Right atrium auricular region (tissue), 2 donors: ENCODE results near the gene C15orf62. TPM values are rescaled to one million over a fixed set of nuclear protein-coding genes. Genes with fewer than 3 reads are reported as not detected.

ENCODE experiments used
- DNase-seq: peaks from one replicate; pipeline ENCODE4 v3.0.0-alpha.2; 2019; ENCODE audit warnings: low spot score
- H3K27ac ChIP-seq, 2 donors: fragments of 200-600 bp; sonication (generic); 1 replicate in 1 of 2; 2 replicates in 1 of 2; pipeline ENCODE4 v1.5.1; 2016 to 2019
- H3K27me3 ChIP-seq, 2 donors: fragments of 200-600 bp; sonication (generic); one replicate each; pipeline versions ENCODE4 v1.5.1 to v1.6.0; 2017 to 2019
- H3K36me3 ChIP-seq: fragments of 200-600 bp; sonication (generic); one replicate; pipeline ENCODE4 v1.5.1; 2016
- H3K4me1 ChIP-seq, 2 donors: fragments of 200-600 bp; sonication (generic); one replicate each; pipeline versions ENCODE4 v1.5.1 to v1.6.0; 2017 to 2019
- H3K4me3 ChIP-seq, 2 donors: fragments of 200-600 bp; sonication (generic); 1 replicate in 1 of 2; 2 replicates in 1 of 2; pipeline ENCODE4 v1.5.1; 2017 to 2019; ENCODE audit warnings: mild to moderate bottlenecking in 1 of 2, moderate library complexity in 1 of 2
- H3K9me3 ChIP-seq, 2 donors: fragments of 200-600 bp; sonication (generic); one replicate each; pipeline ENCODE4 v1.5.1; 2019
- total RNA-seq, 2 donors: library from RNA; depleted of rRNA; stranded (reverse); fragments of >200 nt; gene quantifications; one replicate each; pipeline ENCODE4 v1.1.0, GENCODE V29; 2016
- TF ChIP-seq, protein P1 (sequence below), 2 donors: fragments of 200-600 bp; sonication (generic); IDR thresholded peaks; one replicate each; pipeline ENCODE4 v1.5.1; 2019; ENCODE audit warnings: antibody characterized with exemption in 2 of 2

C15orf62 gene
- total RNA-seq, 2 donors from 2014 or later: 0.83 TPM; not detected in 1

DNA sequence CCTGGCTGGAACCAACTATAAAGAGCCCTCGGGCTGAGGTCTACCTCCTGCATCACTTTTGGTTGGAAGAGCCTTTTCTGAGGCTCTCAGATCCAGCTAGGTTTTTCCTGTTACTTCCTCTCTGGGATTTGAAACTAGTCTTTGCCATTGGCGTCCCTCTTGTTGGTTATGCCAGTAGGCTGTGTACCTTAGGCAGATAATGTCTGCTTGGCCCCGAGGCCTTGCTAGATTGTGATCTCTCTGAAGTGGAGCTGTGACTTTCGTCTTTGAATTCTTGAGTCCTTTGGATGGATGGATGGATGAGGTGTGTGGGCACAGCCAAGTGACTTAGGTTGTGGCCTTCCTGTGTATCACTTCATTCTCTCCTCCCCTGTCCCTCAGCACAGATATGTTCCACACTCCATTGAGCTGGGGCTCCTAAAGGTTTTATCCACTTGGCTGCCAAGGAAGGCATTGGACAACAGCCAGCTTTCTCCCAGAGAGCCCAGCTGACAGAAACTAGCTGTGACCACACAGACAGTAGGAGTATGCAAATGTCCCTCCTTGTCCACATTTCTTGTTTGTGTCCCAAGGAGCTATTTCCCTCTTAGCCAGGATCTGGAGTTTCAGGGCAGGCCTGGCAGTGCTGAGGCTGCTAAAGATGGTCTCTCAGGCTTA lies 45.4 kb downstream of the C15orf62 start:
- Histone ChIP-seq H3K4me3 (no peak overlapping the region), H3K27me3 (no peaks in the 10 kb centered on the region), H3K4me1 (no peaks in the 10 kb centered on the region), H3K9me3 (no peaks in the 10 kb centered on the region), H3K36me3 (peaks cover 28% of the 10 kb centered on the region), H3K27ac (no peak overlapping the region)
- DNase-seq: no peak
- TF ChIP-seq, protein P1, sequence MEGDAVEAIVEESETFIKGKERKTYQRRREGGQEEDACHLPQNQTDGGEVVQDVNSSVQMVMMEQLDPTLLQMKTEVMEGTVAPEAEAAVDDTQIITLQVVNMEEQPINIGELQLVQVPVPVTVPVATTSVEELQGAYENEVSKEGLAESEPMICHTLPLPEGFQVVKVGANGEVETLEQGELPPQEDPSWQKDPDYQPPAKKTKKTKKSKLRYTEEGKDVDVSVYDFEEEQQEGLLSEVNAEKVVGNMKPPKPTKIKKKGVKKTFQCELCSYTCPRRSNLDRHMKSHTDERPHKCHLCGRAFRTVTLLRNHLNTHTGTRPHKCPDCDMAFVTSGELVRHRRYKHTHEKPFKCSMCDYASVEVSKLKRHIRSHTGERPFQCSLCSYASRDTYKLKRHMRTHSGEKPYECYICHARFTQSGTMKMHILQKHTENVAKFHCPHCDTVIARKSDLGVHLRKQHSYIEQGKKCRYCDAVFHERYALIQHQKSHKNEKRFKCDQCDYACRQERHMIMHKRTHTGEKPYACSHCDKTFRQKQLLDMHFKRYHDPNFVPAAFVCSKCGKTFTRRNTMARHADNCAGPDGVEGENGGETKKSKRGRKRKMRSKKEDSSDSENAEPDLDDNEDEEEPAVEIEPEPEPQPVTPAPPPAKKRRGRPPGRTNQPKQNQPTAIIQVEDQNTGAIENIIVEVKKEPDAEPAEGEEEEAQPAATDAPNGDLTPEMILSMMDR (IDR thresholded peaks at IDR 0.05): no peak

DNA sequence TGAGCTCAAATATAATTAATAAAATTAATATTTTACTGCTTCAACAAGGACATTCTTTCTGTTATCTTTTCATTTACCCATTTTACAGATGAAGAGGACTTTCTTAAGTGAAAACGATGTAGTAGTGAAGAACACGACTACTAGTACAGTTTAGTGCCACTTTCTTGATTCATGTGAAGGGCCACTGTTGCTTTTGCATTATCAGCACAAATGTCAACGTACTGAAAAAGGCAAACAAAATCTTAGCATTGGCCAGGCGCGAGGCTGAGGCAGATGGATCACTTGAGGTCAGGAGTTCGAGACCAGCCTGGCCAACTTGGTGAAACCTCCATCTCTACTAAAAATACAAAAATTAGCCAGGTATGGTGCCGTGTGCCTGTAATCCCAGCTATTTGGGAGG lies 49.3 kb downstream of the C15orf62 start:
- Histone ChIP-seq H3K4me3 (no peak overlapping the region), H3K36me3 (peaks cover 9% of the 10 kb centered on the region), H3K27me3 (no peaks in the 10 kb centered on the region), H3K4me1 (no peaks in the 10 kb centered on the region), H3K27ac (no peak overlapping the region), H3K9me3 (no peaks in the 10 kb centered on the region)
- TF ChIP-seq, protein P1 (IDR thresholded peaks at IDR 0.05): no peak
- DNase-seq: no peak

DNA sequence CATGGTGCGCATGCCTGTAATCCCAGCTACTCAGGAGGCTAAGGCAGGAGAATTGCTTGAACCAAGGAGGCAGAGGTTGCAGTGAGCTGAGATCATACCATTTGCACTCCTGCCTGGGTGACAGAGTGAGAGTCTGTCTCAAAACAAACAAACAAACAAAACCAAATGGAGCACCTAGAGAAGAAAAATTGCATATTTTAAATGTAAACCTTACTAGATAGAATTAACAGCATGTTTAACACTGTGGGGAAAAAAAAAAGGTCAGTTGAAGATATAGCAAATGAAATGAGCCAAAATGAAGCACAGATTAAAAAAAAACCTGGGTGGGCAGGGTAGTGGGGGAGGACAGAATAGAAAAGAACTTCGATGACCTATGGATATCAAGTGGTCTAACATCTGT lies 51.4 kb downstream of the C15orf62 start:
- H3K27me3 ChIP-seq: no peaks in the 10 kb centered on the region
- no peak for DNase-seq
- TF ChIP-seq, protein P1 (IDR thresholded peaks at IDR 0.05): no peak
- H3K27ac ChIP-seq: no peak overlapping the region
- no peaks in the 10 kb centered on the region for H3K9me3 ChIP-seq
- no peaks in the 10 kb centered on the region for H3K4me1 ChIP-seq
- H3K4me3 ChIP-seq: no peak overlapping the region
- no peaks in the 10 kb centered on the region for H3K36me3 ChIP-seq

Other genes with a start within 250 kb of the C15orf62 start
- 10 to 100 TPM; 18.7 to 30.2 TPM for gene CCDC32, start 204.9 kb upstream of the C15orf62 start, total RNA-seq
- gene RPUSD2, start 200.7 kb upstream of the C15orf62 start, total RNA-seq: 1 to 10 TPM; 5.6 to 8.5 TPM
- gene KNL1, start 175.7 kb upstream of the C15orf62 start, total RNA-seq: 1 to 10 TPM in 1 of 2 donors, under 1 TPM in 1; 0.51 to 4.6 TPM
- gene RAD51, start 74.8 kb upstream of the C15orf62 start, total RNA-seq: under 1 TPM in 1 of 2 donors, not detected in 1; 0.30 TPM
- 10 to 100 TPM; 12.4 to 14.4 TPM for gene RMDN3, start 14.7 kb upstream of the C15orf62 start, total RNA-seq
- 10 to 100 TPM in 1 of 2 donors, 1 to 10 TPM in 1; 9.7 to 33.8 TPM for gene GCHFR, start 5.9 kb upstream of the C15orf62 start, total RNA-seq
- 10 to 100 TPM; 10.1 to 14.8 TPM for gene ZFYVE19, start 37.1 kb downstream of the C15orf62 start, total RNA-seq
- 10 to 100 TPM; 11.6 to 15.7 TPM for gene DNAJC17, start 37.5 kb downstream of the C15orf62 start, total RNA-seq
- gene PPP1R14D, start 58.7 kb downstream of the C15orf62 start, total RNA-seq: not detected
- gene SPINT1, start 74.1 kb downstream of the C15orf62 start, total RNA-seq: 10 to 100 TPM in 1 of 2 donors, 1 to 10 TPM in 1; 6.5 to 13.0 TPM
- gene RHOV, start 104.3 kb downstream of the C15orf62 start, total RNA-seq: not detected
- 10 to 100 TPM; 18.1 to 26.1 TPM for gene VPS18, start 124.5 kb downstream of the C15orf62 start, total RNA-seq
- 1 to 10 TPM; 7.5 to 9.8 TPM for gene DLL4, start 159.4 kb downstream of the C15orf62 start, total RNA-seq
- 10 to 100 TPM; 11.9 to 36.1 TPM for gene CHAC1, start 183.5 kb downstream of the C15orf62 start, total RNA-seq